ENCODE results near the gene CACNA2D1. TPM values are rescaled to one million over a fixed set of nuclear protein-coding genes. Genes with fewer than 3 reads are reported as not detected.

The CACNA2D1 gene
- total RNA-seq, 2 donors from 2014 or later: 5.4 to 32.0 TPM

DNA sequence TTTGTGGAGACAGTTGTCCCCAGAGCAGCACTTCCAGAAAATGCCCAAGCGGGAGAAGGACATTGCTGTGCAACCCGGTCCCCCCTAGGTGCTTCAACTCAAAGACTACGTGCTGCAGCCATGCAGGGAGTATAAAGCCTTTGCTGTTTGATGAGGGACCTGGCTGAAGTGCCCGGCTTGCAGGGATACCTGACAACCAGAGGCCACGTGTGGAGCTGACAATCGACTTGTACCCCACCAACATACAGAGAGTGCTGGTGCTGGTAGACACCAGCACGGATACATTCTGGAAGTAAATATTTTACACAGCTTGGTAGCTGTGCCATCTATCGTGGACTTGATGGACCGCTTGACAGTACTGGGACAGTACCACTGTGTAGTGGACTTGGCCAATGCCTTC, 240.6 kb downstream of the CACNA2D1 start:
- Histone ChIP-seq H3K4me3 (no peak overlapping the region), H3K9me3 (no peaks in the 10 kb centered on the region), H3K4me1 (no peaks in the 10 kb centered on the region), H3K27me3 (no peaks in the 10 kb centered on the region), H3K27ac (no peak overlapping the region), H3K36me3 (replicated peaks in 1 of 2; ENCODE audit: insufficient read depth in 1 of 2, low read depth in 2 of 2) (no peaks in the 10 kb centered on the region)
- TF ChIP-seq POLR2A (IDR thresholded peaks at IDR 0.05): no peak
- TF ChIP-seq, protein P1, sequence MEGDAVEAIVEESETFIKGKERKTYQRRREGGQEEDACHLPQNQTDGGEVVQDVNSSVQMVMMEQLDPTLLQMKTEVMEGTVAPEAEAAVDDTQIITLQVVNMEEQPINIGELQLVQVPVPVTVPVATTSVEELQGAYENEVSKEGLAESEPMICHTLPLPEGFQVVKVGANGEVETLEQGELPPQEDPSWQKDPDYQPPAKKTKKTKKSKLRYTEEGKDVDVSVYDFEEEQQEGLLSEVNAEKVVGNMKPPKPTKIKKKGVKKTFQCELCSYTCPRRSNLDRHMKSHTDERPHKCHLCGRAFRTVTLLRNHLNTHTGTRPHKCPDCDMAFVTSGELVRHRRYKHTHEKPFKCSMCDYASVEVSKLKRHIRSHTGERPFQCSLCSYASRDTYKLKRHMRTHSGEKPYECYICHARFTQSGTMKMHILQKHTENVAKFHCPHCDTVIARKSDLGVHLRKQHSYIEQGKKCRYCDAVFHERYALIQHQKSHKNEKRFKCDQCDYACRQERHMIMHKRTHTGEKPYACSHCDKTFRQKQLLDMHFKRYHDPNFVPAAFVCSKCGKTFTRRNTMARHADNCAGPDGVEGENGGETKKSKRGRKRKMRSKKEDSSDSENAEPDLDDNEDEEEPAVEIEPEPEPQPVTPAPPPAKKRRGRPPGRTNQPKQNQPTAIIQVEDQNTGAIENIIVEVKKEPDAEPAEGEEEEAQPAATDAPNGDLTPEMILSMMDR (IDR thresholded peaks at IDR 0.05): no peak
- ATAC-seq: no peak
- intact Hi-C loops (cut with DNase I): no loop called here
- 83 to 84% methylated on average over 8 to 9 of the region's 9 CpGs for WGBS, 2 donors
- DNase-seq: no peak

DNA sequence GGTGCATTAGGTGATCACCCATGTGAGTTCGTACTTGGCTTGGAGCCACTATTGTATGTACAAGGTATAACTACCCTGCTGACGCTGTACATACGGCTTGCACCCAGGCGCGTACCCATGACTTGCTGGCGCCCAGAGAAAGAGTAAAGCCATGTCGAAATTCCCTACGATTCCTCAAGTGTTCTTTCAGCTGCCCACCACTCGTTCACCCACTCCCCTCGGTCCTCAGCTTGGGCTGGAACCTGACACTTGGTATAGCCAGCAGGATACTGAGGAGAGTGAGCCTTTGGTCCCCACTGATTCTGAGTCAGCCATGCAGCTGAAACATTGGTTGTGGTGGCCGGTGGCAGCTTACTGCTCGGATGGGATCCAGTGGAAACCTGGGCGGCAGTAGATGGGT, 241.5 kb downstream of the CACNA2D1 start:
- no peak for ATAC-seq
- WGBS, 2 donors: 83 to 84% methylated on average over 13 of the region's 13 CpGs

DNA sequence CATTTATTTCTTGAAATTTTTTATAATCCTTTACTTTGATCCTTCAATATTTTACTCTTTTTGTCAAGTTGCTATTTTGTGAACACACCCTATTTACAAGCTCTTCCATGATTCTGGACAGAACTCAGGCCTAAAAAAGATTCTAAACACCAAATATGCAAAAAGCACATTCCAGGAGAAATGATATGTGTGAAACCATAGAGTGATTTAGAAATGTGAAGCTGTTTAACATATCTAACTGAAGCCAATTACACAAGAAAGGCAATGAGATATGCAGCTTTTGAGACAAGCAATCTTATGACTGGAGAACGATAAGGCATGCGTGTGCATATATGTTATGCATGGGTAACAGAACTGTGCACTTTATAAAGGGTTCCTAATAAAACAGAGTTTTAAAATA, 243.0 kb downstream of the CACNA2D1 start:
- ATAC-seq (no peak), DNase-seq (no peak)
- H3K4me3 ChIP-seq: no peak overlapping the region
- no peak for TF ChIP-seq POLR2A (IDR thresholded peaks at IDR 0.05)
- TF ChIP-seq, protein P1 (IDR thresholded peaks at IDR 0.05): no peak
- H3K9me3 ChIP-seq: no peaks in the 10 kb centered on the region
- H3K4me1 ChIP-seq: no peaks in the 10 kb centered on the region
- H3K36me3 ChIP-seq (replicated peaks in 1 of 2; ENCODE audit: insufficient read depth in 1 of 2, low read depth in 2 of 2): no peaks in the 10 kb centered on the region
- H3K27me3 ChIP-seq: no peaks in the 10 kb centered on the region
- intact Hi-C loops (cut with DNase I): no loop called here
- 68 to 74% methylated on average over 2 of the region's 2 CpGs for WGBS, 2 donors
- no peak overlapping the region for H3K27ac ChIP-seq

More for the DNA sequence above, 241.5 kb downstream of the CACNA2D1 start:
- Histone ChIP-seq H3K4me3 (no peak overlapping the region), H3K27ac (no peak overlapping the region), H3K27me3 (no peaks in the 10 kb centered on the region), H3K9me3 (no peaks in the 10 kb centered on the region), H3K36me3 (replicated peaks in 1 of 2; ENCODE audit: insufficient read depth in 1 of 2, low read depth in 2 of 2) (no peaks in the 10 kb centered on the region), H3K4me1 (no peaks in the 10 kb centered on the region)
- no peak for DNase-seq
- intact Hi-C loops (cut with DNase I): no loop called here
- TF ChIP-seq, protein P1 (IDR thresholded peaks at IDR 0.05): no peak
- TF ChIP-seq POLR2A (IDR thresholded peaks at IDR 0.05): no peak

DNA sequence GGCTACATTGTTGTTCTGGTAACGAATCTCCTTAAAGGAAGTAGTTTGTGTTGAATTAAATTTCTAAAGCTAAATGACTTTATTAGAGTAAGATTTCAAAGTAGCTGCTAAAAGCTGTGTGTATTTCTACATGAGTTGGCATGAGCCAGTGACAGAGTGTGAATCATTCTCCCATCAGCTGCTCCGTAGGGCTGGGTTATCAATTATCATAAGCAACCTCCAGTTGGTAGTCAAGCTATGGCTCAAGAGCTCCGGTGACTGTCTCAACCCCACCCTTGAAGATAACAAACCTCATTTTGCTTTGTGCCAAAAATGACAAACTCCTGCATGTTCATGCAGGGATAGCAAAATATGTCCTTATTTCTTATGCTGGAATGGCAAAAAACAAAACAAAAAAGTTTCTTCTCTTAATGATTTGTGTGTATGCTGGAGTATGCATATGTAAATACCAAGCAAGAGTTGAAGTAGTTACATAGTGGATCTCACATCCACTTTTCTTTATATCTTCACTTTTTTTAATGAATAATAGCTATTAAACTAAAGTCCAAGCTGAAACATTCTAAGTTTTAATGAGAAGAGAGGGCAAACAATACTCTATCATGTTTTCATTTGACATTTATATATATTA, 249.4 kb downstream of the CACNA2D1 start:
- DNase-seq (no peak), ATAC-seq (no peak)
- Histone ChIP-seq H3K27ac (no peak overlapping the region), H3K36me3 (replicated peaks in 1 of 2; ENCODE audit: insufficient read depth in 1 of 2, low read depth in 2 of 2) (no peaks in the 10 kb centered on the region), H3K27me3 (no peaks in the 10 kb centered on the region), H3K9me3 (no peaks in the 10 kb centered on the region), H3K4me1 (no peaks in the 10 kb centered on the region), H3K4me3 (no peak overlapping the region)
- intact Hi-C loops (cut with DNase I): no loop called here
- 50 to 53% methylated on average over 3 of the region's 3 CpGs for WGBS, 2 donors
- TF ChIP-seq POLR2A (IDR thresholded peaks at IDR 0.05): no peak

DNA sequence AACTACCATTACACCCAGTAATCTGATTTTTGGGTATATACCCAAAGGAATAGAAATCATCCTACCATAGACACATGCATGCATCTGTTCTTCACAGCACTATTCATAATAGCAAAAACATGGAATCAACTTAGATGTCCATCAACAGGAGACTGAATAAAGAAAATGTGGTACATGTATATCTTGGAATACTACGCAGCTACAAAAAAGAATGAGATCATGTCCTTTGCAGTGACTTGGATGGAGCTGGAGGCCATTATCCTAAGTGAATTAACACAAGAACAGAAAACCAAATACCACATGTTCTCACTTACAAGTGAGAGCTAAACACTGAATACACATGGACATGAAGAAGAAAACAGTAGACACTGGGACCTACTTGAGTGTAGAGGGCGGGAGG, 254.9 kb downstream of the CACNA2D1 start:
- no peak overlapping the region for H3K4me3 ChIP-seq
- TF ChIP-seq POLR2A (IDR thresholded peaks at IDR 0.05): no peak
- TF ChIP-seq, protein P1 (IDR thresholded peaks at IDR 0.05): no peak
- no peaks in the 10 kb centered on the region for H3K27me3 ChIP-seq
- H3K27ac ChIP-seq: no peak overlapping the region
- no peak for ATAC-seq
- WGBS, 2 donors: 59 to 72% methylated on average over 2 of the region's 2 CpGs
- intact Hi-C loops (cut with DNase I): no loop called here
- no peak for DNase-seq
- H3K9me3 ChIP-seq: no peaks in the 10 kb centered on the region
- H3K36me3 ChIP-seq (replicated peaks in 1 of 2; ENCODE audit: insufficient read depth in 1 of 2, low read depth in 2 of 2): no peaks in the 10 kb centered on the region
- no peaks in the 10 kb centered on the region for H3K4me1 ChIP-seq
